ENCODE data around the gene SLC12A5.

Gene SLC12A5

GRCh38 chr20:46011631-46012482, 17.2 kb upstream of the SLC12A5 start:
- in situ Hi-C loops (cut with HindIII; ENCODE audit: low pct_unique_long_range_greater_than_20kb, low sequenced_read_pairs): no loop called here
- peak in 1 of 2 experiments; percentile 79 for DNase-seq (ENCODE audit: low read depth in 1 of 2, low spot score in 1 of 2)
- TF ChIP-seq JUND (IDR thresholded peaks at IDR 0.05; ENCODE audit: low read depth): no peak

GRCh38 chr20:46012921-46013320, 16.1 kb upstream of the SLC12A5 start:
- in situ Hi-C loops (cut with HindIII; ENCODE audit: low pct_unique_long_range_greater_than_20kb, low sequenced_read_pairs): no loop called here
- TF ChIP-seq JUND (IDR thresholded peaks at IDR 0.05; ENCODE audit: low read depth): no peak
- no peak for DNase-seq (ENCODE audit: low read depth in 1 of 2, low spot score in 1 of 2)

DNA sequence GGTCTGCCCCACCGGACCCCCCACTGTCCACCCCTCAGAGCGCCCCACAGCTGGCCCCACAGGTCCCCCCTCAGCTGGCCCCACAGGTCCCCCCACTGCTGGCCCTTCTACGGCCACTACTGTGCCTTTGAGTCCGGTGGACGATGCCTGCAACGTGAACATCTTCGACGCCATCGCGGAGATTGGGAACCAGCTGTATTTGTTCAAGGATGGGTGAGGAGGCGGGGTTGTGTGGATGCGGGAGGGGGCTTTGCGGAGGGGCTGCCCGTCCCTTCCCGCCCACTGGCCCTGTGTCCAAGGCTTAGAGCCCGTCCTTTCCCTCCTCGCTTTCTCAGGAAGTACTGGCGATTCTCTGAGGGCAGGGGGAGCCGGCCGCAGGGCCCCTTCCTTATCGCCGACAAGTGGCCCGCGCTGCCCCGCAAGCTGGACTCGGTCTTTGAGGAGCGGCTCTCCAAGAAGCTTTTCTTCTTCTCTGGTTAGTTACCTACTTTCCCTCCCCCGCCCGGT, 15.6 kb upstream of the SLC12A5 start:
- no peak for DNase-seq (ENCODE audit: low read depth in 1 of 2, low spot score in 1 of 2)
- no peak for TF ChIP-seq JUND (IDR thresholded peaks at IDR 0.05; ENCODE audit: low read depth)
- in situ Hi-C loops (cut with HindIII; ENCODE audit: low pct_unique_long_range_greater_than_20kb, low sequenced_read_pairs): no loop called here

DNA sequence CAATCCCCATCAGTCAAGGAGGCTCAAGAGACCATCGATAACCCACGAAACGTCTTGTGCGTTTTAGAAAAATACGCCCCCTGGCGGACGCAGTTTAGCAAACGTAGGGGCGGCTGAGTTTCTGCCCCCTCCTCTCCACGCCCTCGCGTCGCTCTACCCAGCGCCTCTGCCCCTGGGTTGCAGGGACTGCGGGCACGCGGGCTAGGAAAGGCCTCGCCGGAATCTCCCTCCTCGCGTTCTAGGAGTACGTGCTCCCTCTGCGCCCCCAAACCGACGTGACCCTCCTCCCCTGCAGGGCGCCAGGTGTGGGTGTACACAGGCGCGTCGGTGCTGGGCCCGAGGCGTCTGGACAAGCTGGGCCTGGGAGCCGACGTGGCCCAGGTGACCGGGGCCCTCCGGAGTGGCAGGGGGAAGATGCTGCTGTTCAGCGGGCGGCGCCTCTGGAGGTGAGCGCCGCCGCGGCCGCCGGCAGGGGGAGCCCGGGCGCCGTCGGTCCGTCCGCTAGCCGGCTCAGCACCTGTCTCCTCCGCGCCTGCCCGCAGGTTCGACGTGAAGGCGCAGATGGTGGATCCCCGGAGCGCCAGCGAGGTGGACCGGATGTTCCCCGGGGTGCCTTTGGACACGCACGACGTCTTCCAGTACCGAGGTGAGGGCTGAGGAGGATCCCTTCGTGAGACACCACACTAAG, 15.0 kb upstream of the SLC12A5 start:
- in situ Hi-C loops (cut with HindIII; ENCODE audit: low pct_unique_long_range_greater_than_20kb, low sequenced_read_pairs): no loop called here
- no peak for TF ChIP-seq JUND (IDR thresholded peaks at IDR 0.05; ENCODE audit: low read depth)

DNA sequence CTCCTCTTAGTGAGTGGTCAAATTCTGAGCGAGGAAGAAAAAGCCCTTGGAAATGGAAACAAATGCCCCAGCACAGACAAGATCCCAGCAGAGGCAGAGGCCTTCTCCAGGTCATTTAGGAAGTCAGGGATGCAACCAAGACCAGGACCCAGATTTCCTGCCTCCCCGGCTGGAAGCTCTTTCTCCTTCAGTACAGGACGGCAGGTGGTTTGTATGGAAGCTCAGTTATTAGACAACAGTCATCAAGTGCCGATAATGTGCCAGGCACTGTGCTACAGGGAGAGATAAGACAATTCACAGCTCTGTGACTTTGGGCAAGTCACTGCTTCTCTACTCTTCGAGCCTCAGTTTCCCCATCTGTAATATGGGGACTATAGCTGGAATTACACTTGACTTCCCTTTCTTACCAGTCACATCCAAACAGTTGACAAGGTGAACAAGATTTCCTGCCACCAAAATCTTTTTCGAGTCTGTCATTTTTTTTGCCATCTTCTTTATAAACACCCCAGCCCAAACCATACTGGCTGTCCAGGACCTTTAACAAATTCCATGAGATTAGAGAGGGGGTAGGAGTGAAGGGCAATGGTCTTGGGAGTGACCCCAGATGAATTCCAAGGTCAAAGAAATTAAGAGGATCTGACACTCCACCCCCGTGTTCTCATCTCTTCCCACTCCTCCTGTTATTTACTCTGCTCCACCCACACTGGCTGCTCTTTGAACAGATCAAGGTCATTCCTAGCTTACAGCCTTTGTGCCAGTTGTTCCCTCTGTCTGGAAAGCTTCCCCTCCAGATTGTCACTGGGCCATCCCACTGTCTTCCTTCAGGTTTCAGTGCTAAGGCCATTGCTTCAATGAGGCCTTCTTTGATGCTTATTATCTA, 14.3 kb upstream of the SLC12A5 start:
- in situ Hi-C loops (cut with HindIII; ENCODE audit: low pct_unique_long_range_greater_than_20kb, low sequenced_read_pairs): no loop called here
- DNase-seq (ENCODE audit: low read depth in 1 of 2, low spot score in 1 of 2): no peak
- no peak for TF ChIP-seq JUND (IDR thresholded peaks at IDR 0.05; ENCODE audit: low read depth)

More for the DNA sequence above, 15.0 kb upstream of the SLC12A5 start:
- peak; percentile 86 to 88 for DNase-seq (ENCODE audit: low read depth in 1 of 2, low spot score in 1 of 2)

- in situ Hi-C loops (cut with HindIII; ENCODE audit: low pct_unique_long_range_greater_than_20kb, low sequenced_read_pairs): no loop called here
- no peak for DNase-seq (ENCODE audit: low read depth in 1 of 2, low spot score in 1 of 2)
- TF ChIP-seq JUND (IDR thresholded peaks at IDR 0.05; ENCODE audit: low read depth): no peak
Measured at GRCh38 chr20:46017272-46017671, 11.7 kb upstream of the SLC12A5 start.

DNA sequence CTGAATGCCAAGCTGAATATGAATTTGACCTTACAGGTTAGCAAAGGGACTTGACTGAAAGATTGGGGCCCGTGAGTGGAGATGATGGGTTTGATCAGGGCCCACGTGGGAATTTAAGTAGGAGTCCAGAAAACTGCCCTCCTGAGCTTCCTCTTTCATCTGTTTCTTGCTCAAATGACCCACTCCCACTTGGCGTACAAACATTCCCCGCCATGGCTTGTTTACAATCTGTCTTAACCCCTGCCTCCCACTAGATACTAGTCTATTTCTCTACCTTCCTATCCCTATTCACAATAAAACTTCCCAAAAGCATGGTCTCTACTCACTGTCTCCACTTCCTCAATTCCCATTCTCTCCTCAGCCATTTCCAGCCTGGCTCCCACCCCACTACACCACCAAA, 10.9 kb upstream of the SLC12A5 start:
- in situ Hi-C loops (cut with HindIII; ENCODE audit: low pct_unique_long_range_greater_than_20kb, low sequenced_read_pairs): no loop called here
- no peak for DNase-seq (ENCODE audit: low read depth in 1 of 2, low spot score in 1 of 2)
- no peak for TF ChIP-seq JUND (IDR thresholded peaks at IDR 0.05; ENCODE audit: low read depth)

DNA sequence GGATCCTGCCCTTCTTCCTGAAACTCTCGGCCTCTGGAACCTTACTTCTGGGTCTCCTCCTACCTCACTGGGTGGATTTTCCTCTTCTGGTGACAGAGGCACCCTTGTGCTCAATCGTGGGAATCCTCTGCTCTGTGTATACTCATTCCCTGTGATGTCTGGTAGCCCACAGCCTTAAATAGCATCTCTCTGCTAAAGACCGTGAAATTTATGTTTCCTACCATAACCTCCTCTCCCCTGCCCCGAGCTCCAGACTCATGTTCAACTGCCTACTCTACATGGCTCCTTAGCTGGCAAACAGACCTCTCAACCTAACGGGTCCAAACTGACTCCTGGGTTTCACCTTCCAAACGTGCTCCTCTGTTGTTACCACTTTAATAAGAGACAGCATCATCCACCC, 10.4 kb upstream of the SLC12A5 start:
- TF ChIP-seq JUND (IDR thresholded peaks at IDR 0.05; ENCODE audit: low read depth): no peak
- no peak for DNase-seq (ENCODE audit: low read depth in 1 of 2, low spot score in 1 of 2)
- in situ Hi-C loops (cut with HindIII; ENCODE audit: low pct_unique_long_range_greater_than_20kb, low sequenced_read_pairs): no loop called here

DNA sequence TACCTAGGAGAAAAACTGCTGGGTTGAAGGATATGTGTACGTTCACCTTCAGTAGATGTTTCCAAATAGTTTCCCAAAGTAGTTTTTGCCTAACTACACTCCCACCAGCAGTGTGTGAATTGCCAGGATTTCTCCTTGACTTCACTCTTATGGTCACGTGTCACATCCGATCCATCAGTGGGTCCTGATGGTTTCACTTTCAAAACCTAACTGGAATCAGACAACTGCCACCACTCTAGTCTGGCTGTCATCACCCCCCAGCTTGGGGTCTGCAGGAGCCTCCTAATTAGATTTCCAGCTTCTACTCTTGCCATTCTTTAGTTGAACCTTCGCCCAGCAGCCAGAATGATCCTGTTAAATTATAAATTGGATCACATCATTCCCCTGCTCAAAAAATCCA, 8.5 kb upstream of the SLC12A5 start:
- in situ Hi-C loops (cut with HindIII; ENCODE audit: low pct_unique_long_range_greater_than_20kb, low sequenced_read_pairs): no loop called here
- TF ChIP-seq JUND (IDR thresholded peaks at IDR 0.05; ENCODE audit: low read depth): no peak
- DNase-seq (ENCODE audit: low read depth in 1 of 2, low spot score in 1 of 2): no peak

GRCh38 chr20:46021361-46022359, 7.4 kb upstream of the SLC12A5 start:
- no peak for TF ChIP-seq JUND (IDR thresholded peaks at IDR 0.05; ENCODE audit: low read depth)
- in situ Hi-C loops (cut with HindIII; ENCODE audit: low pct_unique_long_range_greater_than_20kb, low sequenced_read_pairs): no loop called here
- DNase-seq (ENCODE audit: low read depth in 1 of 2, low spot score in 1 of 2): peak; percentile 52 to 85

DNA sequence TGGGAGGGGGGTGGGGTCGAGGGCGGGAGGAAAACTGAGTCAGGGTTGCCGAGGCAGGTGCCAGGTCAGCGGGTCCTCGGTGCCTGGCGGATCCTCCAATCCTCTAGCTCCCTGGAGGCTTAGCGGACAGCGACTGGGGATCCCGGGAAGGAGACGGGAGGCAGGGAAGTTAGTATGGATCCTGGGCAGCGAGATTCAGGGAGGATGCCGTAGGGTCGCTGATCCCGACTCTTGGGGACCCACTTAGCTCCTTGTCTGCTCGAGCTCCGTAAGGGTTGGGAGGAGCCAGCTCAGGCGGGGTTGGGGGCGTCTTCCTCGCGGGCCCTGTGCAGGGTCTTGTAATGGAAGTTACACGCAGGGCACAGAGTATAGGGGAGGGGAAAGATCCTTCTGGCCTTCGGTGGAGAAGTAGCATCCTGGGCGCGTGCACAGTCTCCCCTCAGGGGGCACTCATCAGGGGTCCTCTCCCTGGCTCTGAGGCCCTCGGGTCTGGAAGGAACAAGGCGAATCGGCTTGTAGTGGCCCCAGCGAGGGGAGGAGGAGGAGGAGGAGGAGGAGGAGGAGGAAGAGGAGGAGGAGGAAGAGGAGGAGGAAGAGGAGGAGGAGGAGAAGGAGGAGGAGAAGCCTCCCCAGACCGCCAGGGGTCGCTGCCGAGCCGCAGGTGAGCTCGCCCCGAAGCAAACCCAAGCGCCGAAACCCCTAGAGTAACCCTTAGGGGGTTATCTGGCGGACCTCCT, 6.4 kb upstream of the SLC12A5 start:
- TF ChIP-seq JUND (IDR thresholded peaks at IDR 0.05; ENCODE audit: low read depth): no peak
- in situ Hi-C loops (cut with HindIII; ENCODE audit: low pct_unique_long_range_greater_than_20kb, low sequenced_read_pairs): no loop called here
- peak; percentile 55 to 77 for DNase-seq (ENCODE audit: low read depth in 1 of 2, low spot score in 1 of 2)

Data from T47D (cell line).